Measurements from ENCODE around the gene TMEM252. TPM values are rescaled to one million over a fixed set of nuclear protein-coding genes. Genes with fewer than 3 reads are reported as not detected.

The TMEM252 gene
- polyA plus RNA-seq, 2 of the 4 experiments (the other 2 are of a cell fraction): not detected

- 54% methylated on average over 4 of the region's 4 CpGs for WGBS (ENCODE audit: missing lambda C conversion rate)
- TF ChIP-seq MAFK (IDR thresholded peaks at IDR 0.05; ENCODE audit: partially characterized antibody) (no peak), SREBF2 (IDR thresholded peaks at IDR 0.05) (no peak), POLR2AphosphoS2 (conservative IDR thresholded peaks at IDR 0.05; ENCODE audit: low read length) (no peak), RAD21 (conservative IDR thresholded peaks at IDR 0.05 in 1 of 2, IDR thresholded peaks at IDR 0.05 in 1 of 2) (no peak)
- H3K27ac ChIP-seq: no peak overlapping the region
- FAIRE-seq: no peak
- H3K4me2 ChIP-seq: no peak overlapping the region
- ChIA-PET CTCF (no interaction called here), POLR2A (no interaction called here)
- H3K9me3 ChIP-seq: no peaks in the 10 kb centered on the region
- H3K4me3 ChIP-seq: no peak overlapping the region
- peaks cover 20% of the 10 kb centered on the region for H3K4me1 ChIP-seq
- ATAC-seq: no peak
- DNase-seq (ENCODE audit: low read depth in 1 of 2, low spot score in 1 of 2): no peak
Observed at GRCh38 chr9:68502279-68502678, 38.4 kb downstream of the TMEM252 start.

- peak; percentile 94 to 96 for ATAC-seq
- 6% methylated on average over 9 of the region's 9 CpGs for WGBS (ENCODE audit: missing lambda C conversion rate)
- DNase-seq (ENCODE audit: low read depth in 1 of 2, low spot score in 1 of 2): peak; percentile 27 to 80
- FAIRE-seq: no peak
- Histone ChIP-seq H3K9me3 (no peaks in the 10 kb centered on the region), H3K4me1 (peaks cover 20% of the 10 kb centered on the region), H3K4me3 (no peak overlapping the region), H3K4me2 (peak overlapping the region; percentile 60), H3K27ac (peak overlapping the region; percentile 29 to 37; a peak in 1 of 6 replicates)
- CTCF ChIA-PET: no interaction called here
- POLR2A ChIA-PET: no interaction called here
- TF ChIP-seq HMGXB4 (CRISPR knock-in tag; IDR thresholded peaks at IDR 0.05; ENCODE audit: borderline replicate concordance) (no peak), TFCP2L1 (CRISPR knock-in tag; IDR thresholded peaks at IDR 0.05) (no peak), HDAC2 (IDR thresholded peaks at IDR 0.05) (no peak), BHLHE40 (IDR thresholded peaks at IDR 0.05; ENCODE audit: low read depth, low read length) (no peak), CBX8 (IDR thresholded peaks at IDR 0.05) (no peak), CHD4 (IDR thresholded peaks at IDR 0.05; ENCODE audit: borderline replicate concordance) (no peak), CHD2 (IDR thresholded peaks at IDR 0.05; ENCODE audit: low read length, partially characterized antibody) (no peak), MYC (IDR thresholded peaks at IDR 0.05; ENCODE audit: borderline replicate concordance, low read length) (no peak), ZFP36 (IDR thresholded peaks at IDR 0.05; ENCODE audit: borderline replicate concordance, partially characterized antibody) (peak; percentile 28), RAD21 (conservative IDR thresholded peaks at IDR 0.05 in 1 of 2, IDR thresholded peaks at IDR 0.05 in 1 of 2) (no peak), ELK1 (IDR thresholded peaks at IDR 0.05; ENCODE audit: low read depth, low read length) (no peak), RARB (CRISPR knock-in tag; IDR thresholded peaks at IDR 0.05) (no peak), HES2 (IDR thresholded peaks at IDR 0.05) (no peak), KDM5A (IDR thresholded peaks at IDR 0.05) (no peak), NFE2L2 (conservative IDR thresholded peaks at IDR 0.05; ENCODE audit: low read length) (no peak), POLR2A (IDR thresholded peaks at IDR 0.05; ENCODE audit: low read length) (no peak), JUNB (IDR thresholded peaks at IDR 0.05) (peak; percentile 66), HOXB5 (CRISPR knock-in tag; IDR thresholded peaks at IDR 0.05) (no peak), HOXB13 (CRISPR knock-in tag; IDR thresholded peaks at IDR 0.05; ENCODE audit: low read depth) (no peak), ATOH8 (CRISPR knock-in tag; IDR thresholded peaks at IDR 0.05; ENCODE audit: low read depth) (no peak), ZNF302 (CRISPR knock-in tag; IDR thresholded peaks at IDR 0.05) (no peak), EP300 (IDR thresholded peaks at IDR 0.05) (peak in 1 of 2 experiments; percentile 30; a peak in 1 of 5 replicates), CBX2 (IDR thresholded peaks at IDR 0.05; ENCODE audit: borderline replicate concordance, low read depth) (no peak), SREBF2 (IDR thresholded peaks at IDR 0.05) (no peak), CEBPB (IDR thresholded peaks at IDR 0.05) (peak in 1 of 2 experiments; percentile 59; a peak in 2 of 4 replicates), BCL3 (IDR thresholded peaks at IDR 0.05) (no peak; the same call in 2 of the 3 replicates), PBX3 (IDR thresholded peaks at IDR 0.05) (no peak), RFX5 (IDR thresholded peaks at IDR 0.05) (no peak), TP53 (CRISPR knock-in tag; IDR thresholded peaks at IDR 0.05) (no peak)
Observed at GRCh38 chr9:68500457-68501381, 40.0 kb downstream of the TMEM252 start.
